K562 (cell line): ENCODE data around the gene SLC22A23. TPM values are rescaled to one million over a fixed set of nuclear protein-coding genes. Genes with fewer than 3 reads are reported as not detected.

ENCODE experiments used
- ATAC-seq: fragments of 200-7000 bp; cut with Tn5 transposase; 3 replicates; pipeline ENCODE4 v1.9.1; 2020; ENCODE audit warnings: moderate library complexity
- BruUV-seq: library from RNA; stranded (reverse); fragments of 400-500 nt; replicated peaks from 2 replicates; lab custom pipeline; 2021; lab: Mats Ljungman, UMichigan
- CTCF ChIA-PET: fragments of 300-600 bp; formaldehyde crosslinking; extraction: SDS; loops from one replicate; lab custom pipeline; 2021; ENCODE audit warnings: low intra/inter-chr PET ratio; lab: Yijun Ruan, JAX
- POLR2A ChIA-PET: fragments of 300-600, 350-650 bp; sonication (Branson Sonifier 250); formaldehyde crosslinking; extraction: SDS; loops from one replicate; lab custom pipeline; 2021; ENCODE audit warnings: antibody characterized with exemption, inconsistent platforms; lab: Yijun Ruan, JAX
- DNase-seq, 4 experiments: peaks; one replicate each; pipeline versions ENCODE4 v3.0.0 to v3.0.0-alpha.2; 2011 to 2018; ENCODE audit warnings: low spot score in 3 of 4, mixed read lengths in 3 of 4; ENCODE audit errors: extremely low read depth in 1 of 4
- FAIRE-seq: peaks from 2 replicates; lab custom pipeline; 2011; peaks lifted over from hg19 to GRCh38; lab: Jason Lieb, UNC
- H2AFZ ChIP-seq: 2 replicates; pipeline ENCODE4 v1.6.0; 2011; ENCODE audit warnings: low read depth, low read length, control low read depth, inconsistent platforms
- H3K27ac ChIP-seq: fragments of 200-600 bp; 3 replicates; pipeline ENCODE4 v1.8.0; 2011; ENCODE audit warnings: low read depth, mild to moderate bottlenecking, control low read depth, inconsistent platforms, low read length, moderate library complexity, mixed read lengths; ENCODE audit errors: extremely low read depth
- H3K27me3 ChIP-seq, 2 experiments: fragments of 300-600 bp in 1 of 2; 2 replicates in 1 of 2; 3 replicates in 1 of 2; pipeline versions ENCODE4 v1.6.0 to v1.8.0; 2011; ENCODE audit warnings: inconsistent platforms in 2 of 2, low read length in 2 of 2, mild to moderate bottlenecking in 1 of 2, mixed read lengths in 1 of 2, moderate library complexity in 1 of 2; ENCODE audit not compliant: control insufficient read depth in 2 of 2, insufficient read depth in 2 of 2
- H3K36me3 ChIP-seq: fragments of 300-600 bp; 3 replicates; pipeline ENCODE4 v1.8.0; 2011; ENCODE audit warnings: mild to moderate bottlenecking, low read length, inconsistent platforms; ENCODE audit not compliant: control insufficient read depth, insufficient read depth
- H3K4me1 ChIP-seq, 2 experiments: fragments of 200-600 bp in 1 of 2; replicated peaks in 1 of 2; 2 replicates in 1 of 2; 3 replicates in 1 of 2; pipeline versions ENCODE4 v1.5.1 to v1.8.0; 2011; ENCODE audit warnings: inconsistent platforms in 2 of 2, low read length in 2 of 2, mild to moderate bottlenecking in 1 of 2, mixed read lengths in 1 of 2, moderate library complexity in 1 of 2; ENCODE audit not compliant: control insufficient read depth in 2 of 2, insufficient read depth in 2 of 2
- H3K4me2 ChIP-seq: 2 replicates; pipeline ENCODE4 v1.6.1; 2011; ENCODE audit warnings: low read length, control low read depth, inconsistent platforms, mixed read lengths; ENCODE audit not compliant: insufficient read depth
- H3K4me3 ChIP-seq: fragments of 200-600 bp; sonication (generic), shearing (Covaris generic); 2 replicates; pipeline ENCODE4 v1.5.1; 2016; ENCODE audit warnings: control low read depth, inconsistent platforms
- H3K79me2 ChIP-seq: fragments of 200-600 bp; 3 replicates; pipeline ENCODE4 v1.8.0; 2011; ENCODE audit warnings: low read length, inconsistent platforms; ENCODE audit not compliant: control insufficient read depth, insufficient read depth
- H3K9ac ChIP-seq, 2 experiments: 2 replicates each; pipeline versions ENCODE4 v1.6.0 to v1.6.1; 2011; ENCODE audit warnings: low read depth in 2 of 2, low read length in 2 of 2, control low read depth in 1 of 2, inconsistent platforms in 1 of 2, mild to moderate bottlenecking in 1 of 2, mixed read lengths in 1 of 2; ENCODE audit not compliant: insufficient read depth in 1 of 2
- H3K9me1 ChIP-seq: one replicate; pipeline ENCODE4 v1.6.0; 2011; ENCODE audit warnings: inconsistent platforms, mild to moderate bottlenecking, low read length, moderate library complexity; ENCODE audit not compliant: control insufficient read depth, insufficient read depth
- H3K9me3 ChIP-seq: replicated peaks from 2 replicates; pipeline ENCODE4 v1.5.1; 2011; ENCODE audit warnings: low read depth, low read length, inconsistent platforms; ENCODE audit not compliant: control insufficient read depth, insufficient read depth
- H4K20me1 ChIP-seq: replicated peaks from 2 replicates; pipeline ENCODE4 v1.6.1; 2011; ENCODE audit warnings: low read length, inconsistent platforms, mixed read lengths; ENCODE audit not compliant: control insufficient read depth, insufficient read depth
- BMI1 ChIP-seq: fragments of 150-350 bp; IDR thresholded peaks from 2 replicates; pipeline ENCODE4 v1.6.1; 2014; ENCODE audit warnings: low read length
- E2F4 ChIP-seq: sonication (generic); formaldehyde crosslinking; IDR thresholded peaks from 2 replicates; pipeline ENCODE4 v1.8.0; 2022; ENCODE audit warnings: mild to moderate bottlenecking, low read depth, missing genetic modification reagents
- E2F5 ChIP-seq: sonication (generic); formaldehyde crosslinking; IDR thresholded peaks from 2 replicates; pipeline ENCODE4 v1.8.0; 2022; ENCODE audit warnings: mild to moderate bottlenecking, missing genetic modification reagents
- ESRRA ChIP-seq: fragments of 450-650 bp; IDR thresholded peaks from 2 replicates; pipeline ENCODE4 v1.6.1; 2014; ENCODE audit warnings: low read depth, mild to moderate bottlenecking, moderate library complexity, borderline replicate concordance
- HOMEZ ChIP-seq: fragments of 250-450 bp; sonication (Bioruptor Pico); IDR thresholded peaks from 2 replicates; pipeline ENCODE4 v1.4.0; 2020; ENCODE audit warnings: mild to moderate bottlenecking, moderate library complexity
- LEF1 ChIP-seq: fragments of 450-650 bp; IDR thresholded peaks from 2 replicates; pipeline ENCODE4 v1.6.1; 2016; ENCODE audit warnings: mild to moderate bottlenecking
- MCM2 ChIP-seq: fragments of 450-650 bp; IDR thresholded peaks from 2 replicates; pipeline ENCODE4 v1.6.1; 2017; ENCODE audit warnings: low read depth, mild to moderate bottlenecking
- STAT5A ChIP-seq: IDR thresholded peaks from 2 replicates; pipeline ENCODE4 v1.6.1; 2012; ENCODE audit warnings: low read length, inconsistent platforms, borderline replicate concordance
- ZNF263 ChIP-seq: sonication (generic); formaldehyde crosslinking; IDR thresholded peaks from 2 replicates; pipeline ENCODE4 v1.8.0; 2022; ENCODE audit warnings: mild to moderate bottlenecking, missing genetic modification reagents, borderline replicate concordance
- WGBS: fragments of 100-300 bp; shearing (Covaris generic); methylation state at CpG from one replicate; pipeline ENCODE4 v1.1.6; 2016; ENCODE audit warnings: low coverage, mixed read lengths; ENCODE audit not compliant: insufficient coverage; ENCODE audit errors: missing lambda C conversion rate; 5-methylcytosine and 5-hydroxymethylcytosine counted together
- in situ Hi-C: fragments of 300-500 bp; cut with MboI; formaldehyde crosslinking; loops from 4 replicates; pipeline ENCODE4 v1.15.0; 2018; ENCODE audit warnings: inconsistent platforms, mixed read lengths
- intact Hi-C: fragments of 100-400 bp; cut with micrococcal nuclease; formaldehyde crosslinking; loops from 2 replicates; pipeline ENCODE4 v1.14.2; 2022
- polyA plus RNA-seq, 8 experiments: library from polyadenylated mRNA; depleted of rRNA in 4 of 8; stranded (reverse) in 5 of 8; unstranded in 3 of 8; fragments of >200 nt; fragmentation: Nextera tagmentation in 2 of 8; fragmentation: Illumina TruSeq in 1 of 8; extraction: Ambion mirVana in 2 of 8; extraction: Trizol in 1 of 8; gene quantifications; 2 replicates each; pipeline versions ENCODE4 v1.2.1 to v1.2.3, GENCODE V29; 2011 to 2014; ENCODE audit warnings: inconsistent platforms in 1 of 8, missing spikeins in 1 of 8
- total RNA-seq, 7 experiments: library from RNA; depleted of rRNA in 6 of 7; stranded (reverse); fragments of >200 nt in 6 of 7; fragmentation: Illumina TruSeq in 2 of 7; extraction: Trizol in 2 of 7; gene quantifications; 2 replicates each; pipeline versions ENCODE4 v1.2.1 to v1.2.3, GENCODE V29; 2011 to 2021; ENCODE audit warnings: low replicate concordance in 1 of 7

SLC22A23 gene
- total and polyA plus RNA-seq, 9 of the 15 experiments (the other 6 are each of a cell fraction or from before 2014, with no cell fraction given), result 0.30 to 8.7 (median 2.5) TPM

- no peak for TF ChIP-seq E2F5 (CRISPR knock-in tag)
- TF ChIP-seq LEF1, result peak; percentile 59; the same call in 1 of the 2 replicates
- no peak for TF ChIP-seq E2F4 (CRISPR knock-in tag)
- TF ChIP-seq MCM2, result no peak
- no peak for TF ChIP-seq BMI1
- TF ChIP-seq ESRRA, result no peak
- no peak for TF ChIP-seq STAT5A
- TF ChIP-seq, all 486 proteins: peak for 89
Measured at GRCh38 chr6:3337521-3338350, 119.1 kb downstream of the SLC22A23 start (continued).

GRCh38 chr6:3336859-3337515 is 119.9 kb downstream of the SLC22A23 start:
- no peak overlapping the region for H3K4me3 ChIP-seq
- FAIRE-seq (no peak), DNase-seq (no peak), ATAC-seq (no peak)
- intact Hi-C loops (no loop called here), in situ Hi-C loops (no loop called here)
- H3K27me3 ChIP-seq, result no peaks in the 10 kb centered on the region
- WGBS, result 93% methylated on average over 5 of the region's 5 CpGs
- H4K20me1 ChIP-seq, result no peaks in the 10 kb centered on the region
- TF ChIP-seq HOMEZ (no peak), ZNF263 (CRISPR knock-in tag) (0 out of 2 replicates have a peak, but pooled peaks have one; percentile 44)
- H3K4me2 ChIP-seq, result no peak overlapping the region
- peak overlapping the region; percentile 93 for H2AFZ ChIP-seq
- H3K36me3 ChIP-seq, result no peaks in the 10 kb centered on the region
- peak overlapping the region; percentile 71 for H3K27ac ChIP-seq
- BruUV-seq, result no TSS peak
- H3K79me2 ChIP-seq, result no peaks in the 10 kb centered on the region
- CTCF ChIA-PET, result no interaction called here
- peak overlapping the region in 1 of 2 experiments; percentile 49; a peak in 1 of 4 replicates for H3K9ac ChIP-seq
- no peaks in the 10 kb centered on the region for H3K9me1 ChIP-seq
- POLR2A ChIA-PET, result interaction anchor here (0.9 to 5.0 kb wide), 5 partner anchors 8 to 19 kb away, joined by 3 to 35 read pairs (median 9); no protein-coding TSS in a partner anchor
- H3K4me1 ChIP-seq, result peaks cover 10 to 41% of the 10 kb centered on the region in 2 experiments
- H3K9me3 ChIP-seq, result no peaks in the 10 kb centered on the region
